ENCODE data around the gene FYCO1. TPM values are rescaled to one million over a fixed set of nuclear protein-coding genes. Genes with fewer than 3 reads are reported as not detected.
A peak's percentile ranks its signal among the peaks of the same experiment; 100 is the strongest.

Gene FYCO1
- total and polyA plus RNA-seq, 10 of the 15 experiments (the other 5 are each of a cell fraction or from before 2014, with no cell fraction given) = 1.5 to 8.4 (median 6.5) TPM

GRCh38 chr3:46027021-46027705, 31.5 kb upstream of the FYCO1 start, which contains the start of gene XCR1:
XCR1 (minus strand) TSS chr3:46027483; CDS start chr3:46021947, 5,536 bp downstream.
- no peaks in the 10 kb centered on the region for H3K27me3 ChIP-seq (replicated peaks in 1 of 2; ENCODE audit: control insufficient read depth in 2 of 2, insufficient read depth in 2 of 2, low read length in 1 of 2)
- H3K9me3 ChIP-seq (replicated peaks; ENCODE audit: control insufficient read depth, insufficient read depth, low read length) = peaks cover 12% of the 10 kb centered on the region
- no peaks in the 10 kb centered on the region for H3K36me3 ChIP-seq (ENCODE audit: control insufficient read depth in 2 of 2, insufficient read depth in 2 of 2, low read length in 1 of 2)
- no peak for DNase-seq (ENCODE audit: low read depth, low spot score)
- ATAC-seq = peak; percentile 30; the same call in 1 of the 3 replicates
- no peak for TF ChIP-seq USF2 (IDR thresholded peaks at IDR 0.05; ENCODE audit: borderline replicate concordance, low read depth, low read length)
- TF ChIP-seq POLR2AphosphoS2 (IDR thresholded peaks at IDR 0.05; ENCODE audit: low read depth, low read length) = no peak
- TF ChIP-seq TCF7 (IDR thresholded peaks at IDR 0.05; ENCODE audit: borderline replicate concordance) = no peak
- TF ChIP-seq CEBPZ (IDR thresholded peaks at IDR 0.05; ENCODE audit: low read depth, low read length) = no peak
- no peak for TF ChIP-seq SIN3A (IDR thresholded peaks at IDR 0.05; ENCODE audit: low read depth, low read length)
- TF ChIP-seq MYC (IDR thresholded peaks at IDR 0.05; ENCODE audit: insufficient read depth, insufficient read length, insufficient replicate concordance, low read length, severe bottlenecking) = no peak
- TF ChIP-seq NR2C1 (IDR thresholded peaks at IDR 0.05) = no peak
- no peak for TF ChIP-seq ZZZ3 (IDR thresholded peaks at IDR 0.05; ENCODE audit: control insufficient read depth, insufficient read length, low read depth)
- no peak for TF ChIP-seq GABPA (IDR thresholded peaks at IDR 0.05; ENCODE audit: low read depth)
- H3K4me3 ChIP-seq = no peak within 1 kb of the TSS
- no peak within 1 kb of the TSS for H3K27ac ChIP-seq (ENCODE audit: control insufficient read depth, insufficient read depth)
- ChIA-PET CTCF (interaction anchor here (0.6 to 2.1 kb wide), 4 partner anchors 17 to 341 kb away, joined by 3 to 7 read pairs (median 4); no protein-coding TSS in a partner anchor), RAD21 (ENCODE audit: unreplicated experiment) (interaction anchor here (2.9 kb wide), 1 partner anchor 50 kb away, joined by 12 read pairs; no protein-coding TSS in a partner anchor), SMC1A (ENCODE audit: uncharacterized antibody, unreplicated experiment) (interaction anchor here (0.7 to 3.8 kb wide), 5 partner anchors 8 to 51 kb away, joined by 3 to 15 read pairs (median 3); no protein-coding TSS in a partner anchor), POLR2A (interaction anchor here (0.7 kb wide), 1 partner anchor 10 kb away, joined by 3 read pairs; no protein-coding TSS in a partner anchor)
- FAIRE-seq = no peak
- H3K4me1 ChIP-seq (ENCODE audit: control insufficient read depth, insufficient read depth, low read length) = peaks cover 19% of the 10 kb centered on the region
- no peaks in the 10 kb centered on the region for H4K20me1 ChIP-seq (ENCODE audit: control insufficient read depth, insufficient read depth)
- H3K79me2 ChIP-seq (ENCODE audit: control insufficient read depth, insufficient read depth, low read length) = no peaks in the 10 kb centered on the region
- H3K4me2 ChIP-seq (ENCODE audit: control insufficient read depth, insufficient read depth) = no peak within 1 kb of the TSS; the same call in 1 of the 2 replicates
- in situ Hi-C loops (cut with MboI) = no loop called here
- BruUV-seq (replicated peaks) = no TSS peak
- no peak within 1 kb of the TSS for H3K9ac ChIP-seq (ENCODE audit: control insufficient read depth, insufficient read depth, low read length)
- intact Hi-C loops (cut with micrococcal nuclease; ENCODE audit: unreplicated experiment) = no loop called here
- 68% methylated on average over 3 of the region's 3 CpGs for WGBS (ENCODE audit: insufficient coverage, insufficient replicate concordance, low lambda C conversion rate, missing lambda C conversion rate)
- no peak within 1 kb of the TSS for H2AFZ ChIP-seq (ENCODE audit: control insufficient read depth, low read depth, low read length)

Measured in GM12878 (cell line).